ENCODE results near the gene NPAT.

DNA sequence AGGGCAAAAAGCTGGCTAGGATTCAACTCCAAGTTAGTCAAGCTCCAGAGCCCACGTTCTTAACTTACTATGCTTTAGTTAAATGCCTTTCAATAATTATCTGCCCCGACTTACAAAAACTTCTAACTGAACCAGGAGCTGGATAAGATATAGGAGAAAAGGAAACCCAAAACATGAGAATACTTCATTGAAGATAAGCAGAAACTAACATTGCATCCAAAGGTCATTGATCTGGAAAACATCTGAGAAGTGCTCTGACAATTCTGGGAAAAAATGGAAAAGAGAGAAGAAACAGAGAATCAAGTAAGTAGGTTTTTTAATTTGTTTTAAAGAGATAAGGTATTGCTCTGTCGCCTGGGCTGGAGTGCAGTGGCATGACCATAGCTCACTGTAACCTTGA is 73.9 kb downstream of the NPAT start:
- TF ChIP-seq EZH2 (IDR thresholded peaks at IDR 0.05), result no peak
- TF ChIP-seq CEBPB (IDR thresholded peaks at IDR 0.05; ENCODE audit: low read depth), result no peak
- no peak for TF ChIP-seq EZH2phosphoT487 (IDR thresholded peaks at IDR 0.05; ENCODE audit: borderline replicate concordance)
- no peak for TF ChIP-seq FOSL1 (IDR thresholded peaks at IDR 0.05; ENCODE audit: low read depth)
- no peak for TF ChIP-seq MAX (IDR thresholded peaks at IDR 0.05)
- TF ChIP-seq, protein P1, sequence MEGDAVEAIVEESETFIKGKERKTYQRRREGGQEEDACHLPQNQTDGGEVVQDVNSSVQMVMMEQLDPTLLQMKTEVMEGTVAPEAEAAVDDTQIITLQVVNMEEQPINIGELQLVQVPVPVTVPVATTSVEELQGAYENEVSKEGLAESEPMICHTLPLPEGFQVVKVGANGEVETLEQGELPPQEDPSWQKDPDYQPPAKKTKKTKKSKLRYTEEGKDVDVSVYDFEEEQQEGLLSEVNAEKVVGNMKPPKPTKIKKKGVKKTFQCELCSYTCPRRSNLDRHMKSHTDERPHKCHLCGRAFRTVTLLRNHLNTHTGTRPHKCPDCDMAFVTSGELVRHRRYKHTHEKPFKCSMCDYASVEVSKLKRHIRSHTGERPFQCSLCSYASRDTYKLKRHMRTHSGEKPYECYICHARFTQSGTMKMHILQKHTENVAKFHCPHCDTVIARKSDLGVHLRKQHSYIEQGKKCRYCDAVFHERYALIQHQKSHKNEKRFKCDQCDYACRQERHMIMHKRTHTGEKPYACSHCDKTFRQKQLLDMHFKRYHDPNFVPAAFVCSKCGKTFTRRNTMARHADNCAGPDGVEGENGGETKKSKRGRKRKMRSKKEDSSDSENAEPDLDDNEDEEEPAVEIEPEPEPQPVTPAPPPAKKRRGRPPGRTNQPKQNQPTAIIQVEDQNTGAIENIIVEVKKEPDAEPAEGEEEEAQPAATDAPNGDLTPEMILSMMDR (IDR thresholded peaks at IDR 0.05 in 2 of 3, conservative IDR thresholded peaks at IDR 0.05 in 1 of 3; ENCODE audit: borderline replicate concordance in 1 of 3, insufficient read depth in 1 of 3, low read depth in 2 of 3, low read length in 2 of 3), result no peak
- TF ChIP-seq, protein P2, sequence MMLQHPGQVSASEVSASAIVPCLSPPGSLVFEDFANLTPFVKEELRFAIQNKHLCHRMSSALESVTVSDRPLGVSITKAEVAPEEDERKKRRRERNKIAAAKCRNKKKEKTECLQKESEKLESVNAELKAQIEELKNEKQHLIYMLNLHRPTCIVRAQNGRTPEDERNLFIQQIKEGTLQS (IDR thresholded peaks at IDR 0.05), result no peak
- TF ChIP-seq JUND (IDR thresholded peaks at IDR 0.05), result no peak
